CD14-positive monocyte (primary cell): ENCODE results near the gene ADAMTS15. TPM values are rescaled to one million over a fixed set of nuclear protein-coding genes. Genes with fewer than 3 reads are reported as not detected.

ENCODE experiments used
- DNase-seq, 3 donors: peaks; one replicate each; pipeline ENCODE4 v3.0.0-alpha.2; 2011 to 2022
- H2AFZ ChIP-seq: 2 replicates; pipeline ENCODE4 v1.6.0; 2012; ENCODE audit warnings: mild to moderate bottlenecking, low read depth, low read length, inconsistent platforms; ENCODE audit not compliant: insufficient read depth, poor library complexity, severe bottlenecking
- H3K27ac ChIP-seq, 2 donors: 1 replicate in 1 of 2; 2 replicates in 1 of 2; pipeline ENCODE4 v1.5.1; 2012 to 2013; ENCODE audit warnings: low read length in 2 of 2, control low read depth in 1 of 2, inconsistent platforms in 1 of 2, low read depth in 1 of 2, mild to moderate bottlenecking in 1 of 2
- H3K27me3 ChIP-seq, 2 donors: one replicate each; pipeline versions ENCODE4 v1.6.0 to v1.6.1; 2011 to 2013; ENCODE audit warnings: low read length in 2 of 2; ENCODE audit not compliant: control insufficient read depth in 2 of 2, insufficient read depth in 2 of 2
- H3K36me3 ChIP-seq, 2 donors: replicated peaks in 1 of 2; 1 replicate in 1 of 2; 2 replicates in 1 of 2; pipeline versions ENCODE4 v1.5.1 to v1.6.1; 2012 to 2013; ENCODE audit warnings: low read length in 2 of 2, control low read depth in 1 of 2, inconsistent platforms in 1 of 2, mild to moderate bottlenecking in 1 of 2; ENCODE audit not compliant: insufficient read depth in 2 of 2, control insufficient read depth in 1 of 2
- H3K4me1 ChIP-seq, 2 donors: 1 replicate in 1 of 2; 2 replicates in 1 of 2; pipeline versions ENCODE4 v1.5.1 to v1.6.1; 2012 to 2013; ENCODE audit warnings: low read length in 2 of 2, control low read depth in 1 of 2, inconsistent platforms in 1 of 2, mild to moderate bottlenecking in 1 of 2, moderate library complexity in 1 of 2; ENCODE audit not compliant: insufficient read depth in 2 of 2, control insufficient read depth in 1 of 2
- H3K4me2 ChIP-seq: replicated peaks from 2 replicates; pipeline ENCODE3; 2012; ENCODE audit warnings: low read length, moderate library complexity, mild to moderate bottlenecking; ENCODE audit not compliant: poor library complexity, severe bottlenecking; ENCODE audit errors: extremely low read depth
- H3K4me3 ChIP-seq, 3 experiments: fragments of 200-600 bp in 1 of 3; sonication (generic) in 1 of 3; replicated peaks in 1 of 3; 1 replicate in 2 of 3; 2 replicates in 1 of 3; pipeline ENCODE4 v1.5.1; 2011 to 2013; ENCODE audit warnings: low read length in 3 of 3, mild to moderate bottlenecking in 3 of 3, control low read depth in 2 of 3, low read depth in 2 of 3, inconsistent platforms in 1 of 3, moderate library complexity in 1 of 3
- H3K79me2 ChIP-seq: 2 replicates; pipeline ENCODE4 v1.6.0; 2012; ENCODE audit warnings: mild to moderate bottlenecking, control low read depth, inconsistent platforms, low read length, moderate library complexity; ENCODE audit not compliant: insufficient read depth
- H3K9ac ChIP-seq: 2 replicates; pipeline ENCODE4 v1.6.0; 2017; ENCODE audit warnings: low read length, mild to moderate bottlenecking; ENCODE audit not compliant: insufficient read depth, poor library complexity, severe bottlenecking
- H3K9me3 ChIP-seq, 2 donors: replicated peaks in 1 of 2; 1 replicate in 1 of 2; 2 replicates in 1 of 2; pipeline versions ENCODE4 v1.5.1 to v1.6.1; 2012 to 2013; ENCODE audit warnings: low read length in 2 of 2, control low read depth in 1 of 2; ENCODE audit not compliant: control insufficient read depth in 1 of 2, insufficient read depth in 1 of 2
- H4K20me1 ChIP-seq: 2 replicates; pipeline ENCODE4 v1.6.0; 2012; ENCODE audit warnings: mild to moderate bottlenecking, low read length, control low read depth, moderate library complexity; ENCODE audit not compliant: insufficient read depth
- H3K27ac Mint-ChIP-seq, 7 donors: one replicate each; pipeline ENCODE4 v1.8.0; 2020; ENCODE audit warnings: mild to moderate bottlenecking in 7 of 7, mixed read lengths in 7 of 7, moderate library complexity in 6 of 7, inconsistent platforms in 2 of 7
- H3K27me3 Mint-ChIP-seq, 3 donors: one replicate each; pipeline ENCODE4 v1.8.0; 2021 to 2022; ENCODE audit warnings: low read depth in 3 of 3, mild to moderate bottlenecking in 3 of 3, mixed read lengths in 3 of 3, moderate library complexity in 3 of 3, inconsistent platforms in 1 of 3
- H3K36me3 Mint-ChIP-seq, 2 donors: one replicate each; pipeline ENCODE4 v1.8.0; 2020; ENCODE audit warnings: mixed read lengths in 2 of 2, inconsistent platforms in 1 of 2, mild to moderate bottlenecking in 1 of 2
- H3K4me1 Mint-ChIP-seq: one replicate; pipeline ENCODE4 v1.8.0; 2020; ENCODE audit warnings: mild to moderate bottlenecking, mixed read lengths
- H3K4me3 Mint-ChIP-seq, 2 donors: one replicate each; pipeline ENCODE4 v1.8.0; 2020; ENCODE audit warnings: mild to moderate bottlenecking in 2 of 2, mixed read lengths in 2 of 2, moderate library complexity in 1 of 2
- H3K9me3 Mint-ChIP-seq, 7 donors: one replicate each; pipeline ENCODE4 v1.8.0; 2020 to 2022; ENCODE audit warnings: mixed read lengths in 7 of 7, mild to moderate bottlenecking in 6 of 7, moderate library complexity in 6 of 7, inconsistent platforms in 2 of 7
- WGBS: methylation state at CpG from one replicate; pipeline ENCODE4 v1.1.5; 2013; ENCODE audit warnings: missing lambda C conversion rate; ENCODE audit not compliant: insufficient coverage; 5-methylcytosine and 5-hydroxymethylcytosine counted together
- intact Hi-C, 2 donors: fragments of 100-400 bp; cut with micrococcal nuclease; formaldehyde crosslinking; loops; one replicate each; pipeline versions ENCODE4 v1.15.0 to v1.15.1; 2023
- polyA plus RNA-seq, 3 donors: library from polyadenylated mRNA; depleted of rRNA in 1 of 3; unstranded in 2 of 3; stranded (reverse) in 1 of 3; fragments of 300-500 nt in 2 of 3; fragments of >200 nt in 1 of 3; fragmentation: Illumina TruSeq in 2 of 3; gene quantifications; 1 replicate in 2 of 3; 2 replicates in 1 of 3; pipeline ENCODE4 v1.2.3, GENCODE V29; 2012 to 2021
- TF ChIP-seq, protein P1 (sequence below): fragments of 200-600 bp; IDR thresholded peaks from one replicate; pipeline ENCODE4 v1.8.0; 2022; ENCODE audit warnings: antibody characterized with exemption, mild to moderate bottlenecking

ADAMTS15 gene
- polyA plus RNA-seq, 3 donors: not detected

DNA sequence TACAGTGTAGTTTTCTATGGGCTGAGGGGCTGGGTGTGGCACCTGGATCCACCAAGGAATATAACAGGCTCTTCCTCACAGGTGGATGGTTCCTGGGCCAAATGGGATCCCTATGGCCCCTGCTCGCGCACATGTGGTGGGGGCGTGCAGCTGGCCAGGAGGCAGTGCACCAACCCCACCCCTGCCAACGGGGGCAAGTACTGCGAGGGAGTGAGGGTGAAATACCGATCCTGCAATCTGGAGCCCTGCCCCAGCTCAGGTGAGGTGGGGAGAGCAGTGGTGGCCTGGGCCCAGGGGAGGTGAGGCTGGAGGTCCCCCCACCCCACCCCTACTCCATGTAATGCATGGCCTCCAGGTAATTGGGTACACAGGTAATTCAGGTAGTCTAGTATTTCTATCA lies 20.7 kb downstream of the ADAMTS15 start:
- H3K4me1 ChIP-seq: no peaks in the 10 kb centered on the region
- no peak overlapping the region for H2AFZ ChIP-seq
- Mint-ChIP-seq H3K4me3 (no peak overlapping the region), H3K36me3 (no peaks in the 10 kb centered on the region), H3K4me1 (peaks cover 3% of the 10 kb centered on the region), H3K27me3 (peaks cover 0 to 1% (median 1%) of the 10 kb centered on the region in 3 donors), H3K9me3 (no peaks in the 10 kb centered on the region), H3K27ac (no peak overlapping the region)
- no peak overlapping the region for H3K9ac ChIP-seq
- no peak for DNase-seq
- 100% methylated on average over 2 of the region's 6 CpGs for WGBS
- intact Hi-C loops: no loop called here
- no peak overlapping the region for H3K4me3 ChIP-seq
- TF ChIP-seq, protein P1, sequence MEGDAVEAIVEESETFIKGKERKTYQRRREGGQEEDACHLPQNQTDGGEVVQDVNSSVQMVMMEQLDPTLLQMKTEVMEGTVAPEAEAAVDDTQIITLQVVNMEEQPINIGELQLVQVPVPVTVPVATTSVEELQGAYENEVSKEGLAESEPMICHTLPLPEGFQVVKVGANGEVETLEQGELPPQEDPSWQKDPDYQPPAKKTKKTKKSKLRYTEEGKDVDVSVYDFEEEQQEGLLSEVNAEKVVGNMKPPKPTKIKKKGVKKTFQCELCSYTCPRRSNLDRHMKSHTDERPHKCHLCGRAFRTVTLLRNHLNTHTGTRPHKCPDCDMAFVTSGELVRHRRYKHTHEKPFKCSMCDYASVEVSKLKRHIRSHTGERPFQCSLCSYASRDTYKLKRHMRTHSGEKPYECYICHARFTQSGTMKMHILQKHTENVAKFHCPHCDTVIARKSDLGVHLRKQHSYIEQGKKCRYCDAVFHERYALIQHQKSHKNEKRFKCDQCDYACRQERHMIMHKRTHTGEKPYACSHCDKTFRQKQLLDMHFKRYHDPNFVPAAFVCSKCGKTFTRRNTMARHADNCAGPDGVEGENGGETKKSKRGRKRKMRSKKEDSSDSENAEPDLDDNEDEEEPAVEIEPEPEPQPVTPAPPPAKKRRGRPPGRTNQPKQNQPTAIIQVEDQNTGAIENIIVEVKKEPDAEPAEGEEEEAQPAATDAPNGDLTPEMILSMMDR: no peak
- no peaks in the 10 kb centered on the region for H3K36me3 ChIP-seq
- no peak overlapping the region for H3K4me2 ChIP-seq
- H3K79me2 ChIP-seq: no peaks in the 10 kb centered on the region
- no peaks in the 10 kb centered on the region for H3K9me3 ChIP-seq
- H4K20me1 ChIP-seq: no peaks in the 10 kb centered on the region
- no peak overlapping the region for H3K27ac ChIP-seq
- no peaks in the 10 kb centered on the region for H3K27me3 ChIP-seq

DNA sequence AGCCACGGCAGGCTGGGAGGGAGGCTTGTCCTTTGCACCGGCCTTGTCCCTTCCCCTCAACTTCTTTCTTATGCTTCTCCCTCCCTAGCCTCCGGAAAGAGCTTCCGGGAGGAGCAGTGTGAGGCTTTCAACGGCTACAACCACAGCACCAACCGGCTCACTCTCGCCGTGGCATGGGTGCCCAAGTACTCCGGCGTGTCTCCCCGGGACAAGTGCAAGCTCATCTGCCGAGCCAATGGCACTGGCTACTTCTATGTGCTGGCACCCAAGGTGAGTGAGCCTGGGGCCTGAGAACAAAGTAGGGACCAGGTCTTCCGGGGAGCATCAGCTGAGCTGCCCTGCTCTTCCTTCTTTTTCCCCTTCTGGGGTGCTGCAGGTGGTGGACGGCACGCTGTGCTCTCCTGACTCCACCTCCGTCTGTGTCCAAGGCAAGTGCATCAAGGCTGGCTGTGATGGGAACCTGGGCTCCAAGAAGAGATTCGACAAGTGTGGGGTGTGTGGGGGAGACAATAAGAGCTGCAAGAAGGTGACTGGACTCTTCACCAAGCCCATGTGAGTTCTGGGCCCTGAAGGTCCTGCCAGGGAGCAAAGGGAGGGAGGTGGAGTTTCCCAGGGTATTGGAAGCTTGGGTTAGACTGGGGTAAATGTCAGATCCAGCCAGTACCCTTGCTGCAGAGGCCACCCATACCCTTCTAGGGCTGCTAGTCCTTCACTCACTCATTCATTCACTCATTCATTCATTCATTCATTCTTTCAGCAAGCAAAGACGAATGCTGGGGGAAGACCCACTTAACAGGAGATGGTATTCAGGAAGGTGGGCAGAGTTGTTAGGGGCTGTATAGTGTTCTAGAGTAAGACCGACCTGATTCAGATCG lies 22.6 kb downstream of the ADAMTS15 start:
- intact Hi-C loops: no loop called here
- Histone ChIP-seq H3K36me3 (no peaks in the 10 kb centered on the region), H3K4me1 (no peaks in the 10 kb centered on the region), H4K20me1 (no peaks in the 10 kb centered on the region), H3K27ac (no peak overlapping the region), H3K4me2 (no peak overlapping the region), H3K4me3 (no peak overlapping the region), H3K79me2 (no peaks in the 10 kb centered on the region), H3K27me3 (no peaks in the 10 kb centered on the region), H2AFZ (no peak overlapping the region), H3K9me3 (no peaks in the 10 kb centered on the region), H3K9ac (no peak overlapping the region)
- 97% methylated on average over 13 of the region's 20 CpGs for WGBS
- TF ChIP-seq, protein P1: no peak
- Mint-ChIP-seq H3K36me3 (no peaks in the 10 kb centered on the region), H3K9me3 (no peaks in the 10 kb centered on the region), H3K27ac (peak overlapping the region in 1 of 7 donors; percentile 5), H3K27me3 (peaks cover 0 to 1% (median 1%) of the 10 kb centered on the region in 3 donors), H3K4me3 (no peak overlapping the region), H3K4me1 (no peaks in the 10 kb centered on the region)
- DNase-seq: no peak
